H9 (cell line): ENCODE data around the gene RCAN3. TPM values are rescaled to one million over a fixed set of nuclear protein-coding genes. Genes with fewer than 3 reads are reported as not detected.

Experiments used
- DNase-seq: peaks from one replicate; pipeline ENCODE4 v3.0.0-alpha.2; 2017
- H2AFZ ChIP-seq: one replicate; pipeline ENCODE4 v1.6.1; 2013; ENCODE audit warnings: mild to moderate bottlenecking, low read length, control low read depth, moderate library complexity
- H2AK5ac ChIP-seq: 2 replicates; pipeline ENCODE4 v1.6.1; 2013; ENCODE audit warnings: low read length, control low read depth, mixed read lengths; ENCODE audit not compliant: insufficient read length
- H2BK120ac ChIP-seq: one replicate; pipeline ENCODE4 v1.6.1; 2013; ENCODE audit warnings: low read depth, mild to moderate bottlenecking, low read length, control low read depth, inconsistent platforms; ENCODE audit not compliant: poor library complexity, severe bottlenecking
- H2BK12ac ChIP-seq: 2 replicates; pipeline ENCODE4 v1.6.1; 2013; ENCODE audit warnings: low read length, control low read depth, mixed read lengths, low read depth; ENCODE audit not compliant: insufficient read length
- H2BK15ac ChIP-seq: 2 replicates; pipeline ENCODE4 v1.6.1; 2013; ENCODE audit warnings: low read depth, low read length, control low read depth
- H2BK20ac ChIP-seq: one replicate; pipeline ENCODE4 v1.6.1; 2013; ENCODE audit warnings: low read depth, mild to moderate bottlenecking, low read length, control low read depth, inconsistent platforms; ENCODE audit not compliant: poor library complexity, severe bottlenecking
- H2BK5ac ChIP-seq: 2 replicates; pipeline ENCODE4 v1.6.1; 2013; ENCODE audit warnings: low read length, control low read depth, mixed read lengths; ENCODE audit not compliant: insufficient read length
- H3K14ac ChIP-seq: 2 replicates; pipeline ENCODE4 v1.6.1; 2013; ENCODE audit warnings: low read length, control low read depth; ENCODE audit not compliant: insufficient read depth
- H3K18ac ChIP-seq: 2 replicates; pipeline ENCODE4 v1.6.1; 2013; ENCODE audit warnings: low read depth, mild to moderate bottlenecking, mixed read lengths, low read length, control low read depth; ENCODE audit not compliant: insufficient read length
- H3K23ac ChIP-seq: 2 replicates; pipeline ENCODE4 v1.6.1; 2013; ENCODE audit warnings: low read length, control low read depth, mixed read lengths, low read depth; ENCODE audit not compliant: insufficient read length
- H3K23me2 ChIP-seq: 2 replicates; pipeline ENCODE4 v1.6.1; 2013; ENCODE audit warnings: low read depth, mild to moderate bottlenecking, mixed read lengths, low read length, control low read depth; ENCODE audit not compliant: insufficient read length, poor library complexity, severe bottlenecking
- H3K27ac ChIP-seq: 2 replicates; pipeline ENCODE4 v1.5.1; 2013; ENCODE audit warnings: low read length, control low read depth, mixed read lengths, low read depth; ENCODE audit not compliant: insufficient read length
- H3K27me3 ChIP-seq: 2 replicates; pipeline ENCODE4 v1.6.1; 2013; ENCODE audit warnings: low read length, control low read depth, inconsistent platforms; ENCODE audit not compliant: insufficient read depth
- H3K4ac ChIP-seq: 2 replicates; pipeline ENCODE4 v1.6.1; 2013; ENCODE audit warnings: low read depth, mild to moderate bottlenecking, control low read depth, inconsistent platforms, low read length, moderate library complexity
- H3K4me1 ChIP-seq: 2 replicates; pipeline ENCODE4 v1.6.1; 2013; ENCODE audit warnings: low read length, control low read depth, inconsistent platforms; ENCODE audit not compliant: insufficient read depth
- H3K4me2 ChIP-seq: 2 replicates; pipeline ENCODE4 v1.6.1; 2013; ENCODE audit warnings: low read length, control low read depth, mixed read lengths; ENCODE audit not compliant: insufficient read length, insufficient read depth
- H3K56ac ChIP-seq: 2 replicates; pipeline ENCODE4 v1.6.1; 2013; ENCODE audit warnings: low read depth, mild to moderate bottlenecking, mixed read lengths, low read length, control low read depth; ENCODE audit not compliant: insufficient read length
- H3K79me1 ChIP-seq: 2 replicates; pipeline ENCODE4 v1.6.1; 2013; ENCODE audit warnings: low read depth, mild to moderate bottlenecking, moderate library complexity, low read length, control low read depth, inconsistent platforms; ENCODE audit not compliant: insufficient read depth, poor library complexity, severe bottlenecking
- H3K79me2 ChIP-seq: 2 replicates; pipeline ENCODE4 v1.6.1; 2013; ENCODE audit warnings: low read length, control low read depth, inconsistent platforms; ENCODE audit not compliant: insufficient read depth
- H3K9ac ChIP-seq: 2 replicates; pipeline ENCODE4 v1.6.1; 2013; ENCODE audit warnings: low read length, control low read depth, mixed read lengths; ENCODE audit not compliant: insufficient read length; ENCODE audit errors: extremely low read depth
- H3K9me3 ChIP-seq: one replicate; pipeline ENCODE4 v1.6.1; 2013; ENCODE audit warnings: low read depth, low read length, inconsistent platforms; ENCODE audit not compliant: control insufficient read depth
- H3T11ph ChIP-seq: one replicate; pipeline ENCODE4 v1.6.1; 2013; ENCODE audit warnings: mild to moderate bottlenecking, low read length, control low read depth, inconsistent platforms
- H4K20me1 ChIP-seq: one replicate; pipeline ENCODE4 v1.6.1; 2013; ENCODE audit not compliant: control insufficient read depth, insufficient read length, insufficient read depth
- H4K5ac ChIP-seq: 2 replicates; pipeline ENCODE4 v1.6.1; 2013; ENCODE audit warnings: low read depth, mild to moderate bottlenecking, mixed read lengths, low read length, control low read depth; ENCODE audit not compliant: insufficient read length
- H4K8ac ChIP-seq: replicated peaks from 2 replicates; pipeline ENCODE4 v1.6.1; 2013; ENCODE audit warnings: low read length, control low read depth, mixed read lengths, low read depth; ENCODE audit not compliant: insufficient read length
- H4K91ac ChIP-seq: 2 replicates; pipeline ENCODE4 v1.6.1; 2013; ENCODE audit warnings: low read depth, mild to moderate bottlenecking, moderate library complexity, mixed read lengths, low read length, control low read depth; ENCODE audit not compliant: insufficient read length
- H3K27ac Mint-ChIP-seq, 3 experiments: 2 replicates in 2 of 3; 3 replicates in 1 of 3; pipeline ENCODE4 v1.8.0; 2020 to 2021; ENCODE audit warnings: mixed read lengths in 3 of 3, mild to moderate bottlenecking in 1 of 3, moderate library complexity in 1 of 3
- H3K27me3 Mint-ChIP-seq: 2 replicates; pipeline ENCODE4 v1.8.0; 2021; ENCODE audit warnings: low read depth, mild to moderate bottlenecking, moderate library complexity, mixed read lengths
- H3K36me3 Mint-ChIP-seq, 3 experiments: 2 replicates in 2 of 3; 3 replicates in 1 of 3; pipeline ENCODE4 v1.8.0; 2020 to 2021; ENCODE audit warnings: low read depth in 3 of 3, mixed read lengths in 3 of 3; ENCODE audit not compliant: insufficient read depth in 1 of 3
- H3K4me1 Mint-ChIP-seq, 2 experiments: 2 replicates each; pipeline ENCODE4 v1.8.0; 2020; ENCODE audit warnings: mixed read lengths in 2 of 2
- H3K4me3 Mint-ChIP-seq, 2 experiments: 2 replicates in 1 of 2; 3 replicates in 1 of 2; pipeline ENCODE4 v1.8.0; 2020 to 2021; ENCODE audit warnings: mild to moderate bottlenecking in 2 of 2, mixed read lengths in 2 of 2, moderate library complexity in 1 of 2
- H3K9me3 Mint-ChIP-seq, 2 experiments: 2 replicates in 1 of 2; 3 replicates in 1 of 2; pipeline ENCODE4 v1.8.0; 2020; ENCODE audit warnings: mild to moderate bottlenecking in 2 of 2, mixed read lengths in 2 of 2, moderate library complexity in 1 of 2
- WGBS: extraction: QIAGEN DNeasy Blood & Tissue Kit; methylation state at CpG from one replicate; pipeline ENCODE4 v1.1.7; 2013; ENCODE audit warnings: missing lambda C conversion rate, low lambda C conversion rate, mixed read lengths; ENCODE audit not compliant: insufficient read length; ENCODE audit errors: extremely low coverage; 5-methylcytosine and 5-hydroxymethylcytosine counted together
- total RNA-seq: library from RNA; stranded (reverse); gene quantifications from 2 replicates; pipeline ENCODE4 v1.2.1, GENCODE V29; 2021
- TF ChIP-seq, protein P1 (sequence below): fragments of 200-600 bp; sonication (generic); conservative IDR thresholded peaks from 3 replicates; pipeline ENCODE4 v1.8.0; 2021; ENCODE audit warnings: antibody characterized with exemption, mild to moderate bottlenecking

RCAN3 gene
- total RNA-seq, 1 experiment from 2014 or later: 13.0 TPM

DNA sequence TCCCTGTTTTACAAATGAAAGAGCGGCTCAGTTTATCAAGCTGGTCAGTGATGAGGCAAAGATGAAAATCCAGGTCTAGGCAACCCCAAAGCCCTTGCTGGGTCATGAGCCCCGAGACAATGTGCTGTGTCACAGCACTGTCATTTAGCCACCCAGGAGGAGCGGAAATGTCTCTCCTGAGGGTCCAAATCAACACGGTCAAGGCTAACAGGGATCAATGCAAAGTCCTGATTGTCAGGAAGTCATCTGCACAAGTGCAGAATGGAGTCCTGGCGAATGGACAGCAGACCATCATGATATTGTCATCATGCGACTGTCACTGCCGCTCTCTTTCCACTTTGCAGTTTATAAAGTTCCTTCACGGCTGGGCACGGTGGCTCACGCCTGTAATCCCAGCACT is 83.5 kb downstream of the RCAN3 start:
- no peak overlapping the region for H2BK20ac ChIP-seq
- no peaks in the 10 kb centered on the region for H3K9me3 ChIP-seq
- H3K4me1 Mint-ChIP-seq: peaks cover 0 to 5% of the 10 kb centered on the region in 2 experiments; a peak in 2 of 4 replicates
- WGBS: no CpG with 5 or more reads among the region's 10 CpGs
- no peak overlapping the region for H3K18ac ChIP-seq
- H4K8ac ChIP-seq: no peak overlapping the region
- no peak overlapping the region for H2AK5ac ChIP-seq
- H4K5ac ChIP-seq: no peak overlapping the region
- no peak overlapping the region for H3K23ac ChIP-seq
- peaks cover 9% of the 10 kb centered on the region for H3K27me3 Mint-ChIP-seq
- no peak overlapping the region for H2BK120ac ChIP-seq
- H4K91ac ChIP-seq: no peak overlapping the region
- H3K27me3 ChIP-seq: no peaks in the 10 kb centered on the region
- H3K14ac ChIP-seq: no peak overlapping the region
- no peak overlapping the region for H3K56ac ChIP-seq
- no peak overlapping the region for H3K4me3 Mint-ChIP-seq
- H3K27ac Mint-ChIP-seq: no peak overlapping the region
- no peak for DNase-seq
- no peak overlapping the region for H3T11ph ChIP-seq
- TF ChIP-seq, protein P1, sequence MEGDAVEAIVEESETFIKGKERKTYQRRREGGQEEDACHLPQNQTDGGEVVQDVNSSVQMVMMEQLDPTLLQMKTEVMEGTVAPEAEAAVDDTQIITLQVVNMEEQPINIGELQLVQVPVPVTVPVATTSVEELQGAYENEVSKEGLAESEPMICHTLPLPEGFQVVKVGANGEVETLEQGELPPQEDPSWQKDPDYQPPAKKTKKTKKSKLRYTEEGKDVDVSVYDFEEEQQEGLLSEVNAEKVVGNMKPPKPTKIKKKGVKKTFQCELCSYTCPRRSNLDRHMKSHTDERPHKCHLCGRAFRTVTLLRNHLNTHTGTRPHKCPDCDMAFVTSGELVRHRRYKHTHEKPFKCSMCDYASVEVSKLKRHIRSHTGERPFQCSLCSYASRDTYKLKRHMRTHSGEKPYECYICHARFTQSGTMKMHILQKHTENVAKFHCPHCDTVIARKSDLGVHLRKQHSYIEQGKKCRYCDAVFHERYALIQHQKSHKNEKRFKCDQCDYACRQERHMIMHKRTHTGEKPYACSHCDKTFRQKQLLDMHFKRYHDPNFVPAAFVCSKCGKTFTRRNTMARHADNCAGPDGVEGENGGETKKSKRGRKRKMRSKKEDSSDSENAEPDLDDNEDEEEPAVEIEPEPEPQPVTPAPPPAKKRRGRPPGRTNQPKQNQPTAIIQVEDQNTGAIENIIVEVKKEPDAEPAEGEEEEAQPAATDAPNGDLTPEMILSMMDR: no peak
- H3K9ac ChIP-seq: no peak overlapping the region
- no peaks in the 10 kb centered on the region for H3K79me1 ChIP-seq
- no peaks in the 10 kb centered on the region for H4K20me1 ChIP-seq
- no peaks in the 10 kb centered on the region for H3K23me2 ChIP-seq
- no peaks in the 10 kb centered on the region for H3K79me2 ChIP-seq
- H2BK12ac ChIP-seq: no peak overlapping the region
- H2BK15ac ChIP-seq: no peak overlapping the region
- H2AFZ ChIP-seq: no peak overlapping the region
- no peak overlapping the region for H3K27ac ChIP-seq
- no peak overlapping the region for H3K4ac ChIP-seq
- no peaks in the 10 kb centered on the region for H3K36me3 Mint-ChIP-seq
- H3K4me1 ChIP-seq: no peaks in the 10 kb centered on the region
- H3K4me2 ChIP-seq: no peak overlapping the region
- H2BK5ac ChIP-seq: no peak overlapping the region
- H3K9me3 Mint-ChIP-seq: peaks cover 0 to 3% of the 10 kb centered on the region in 2 experiments; a peak in 1 of 5 replicates
